Subcutaneous adipose tissue (tissue), 4 donors: ENCODE data around the gene CFAP299. TPM values are rescaled to one million over a fixed set of nuclear protein-coding genes. Genes with fewer than 3 reads are reported as not detected.

Experiments used
- CTCF ChIP-seq: fragments of 450-650 bp; IDR thresholded peaks from one replicate; pipeline ENCODE4 v1.5.1; 2016; ENCODE audit warnings: low read depth, mild to moderate bottlenecking, control low read depth, antibody characterized with exemption, moderate library complexity
- total RNA-seq, 4 donors: library from RNA; depleted of rRNA; stranded (reverse); fragments of >200 nt; gene quantifications; one replicate each; pipeline ENCODE4 v1.1.0, GENCODE V29; 2016

CFAP299 gene
- total RNA-seq, 4 donors from 2014 or later: not detected

GRCh38 chr4:80803337-80803736 lies 467.8 kb downstream of the CFAP299 start:
- TF ChIP-seq CTCF: no peak

- no peak for TF ChIP-seq CTCF
Measured at GRCh38 chr4:80806472-80806871, 470.9 kb downstream of the CFAP299 start.

- TF ChIP-seq CTCF: no peak
Measured at GRCh38 chr4:80809039-80809729, 473.7 kb downstream of the CFAP299 start.

- TF ChIP-seq CTCF: no peak
Measured at GRCh38 chr4:80811406-80811805, 475.9 kb downstream of the CFAP299 start.

GRCh38 chr4:80812145-80812544 lies 476.6 kb downstream of the CFAP299 start:
- TF ChIP-seq CTCF: no peak

- TF ChIP-seq CTCF: no peak
Measured at GRCh38 chr4:80814266-80814665, 478.7 kb downstream of the CFAP299 start.

- TF ChIP-seq CTCF: no peak
Measured at GRCh38 chr4:80831383-80832361, 496.1 kb downstream of the CFAP299 start.
